ENCODE measurements around the gene BMP6.

Gene BMP6

DNA sequence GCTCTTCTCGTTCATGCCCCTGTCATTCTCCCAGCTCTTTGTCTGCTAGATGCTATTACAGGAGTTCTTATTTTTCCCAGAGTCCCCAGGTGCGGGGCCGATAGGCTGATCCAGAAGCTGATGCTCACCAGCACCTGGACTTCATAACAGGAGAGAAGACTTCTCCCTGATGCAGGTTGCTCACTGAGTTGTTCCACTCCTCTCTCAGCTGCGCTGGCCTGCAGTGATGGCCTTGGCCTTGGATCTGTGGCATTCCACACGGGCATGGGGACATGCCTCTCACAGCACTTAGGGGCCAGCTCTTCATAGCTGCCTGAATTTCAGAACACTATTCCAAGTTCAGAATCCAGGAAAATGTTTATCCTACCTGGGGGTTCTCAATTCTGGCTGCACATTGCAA lies 191.8 kb downstream of the BMP6 start:
- Histone ChIP-seq H3K27ac (no peak overlapping the region), H3K4me3 (no peak overlapping the region)
- TF ChIP-seq, protein P1, sequence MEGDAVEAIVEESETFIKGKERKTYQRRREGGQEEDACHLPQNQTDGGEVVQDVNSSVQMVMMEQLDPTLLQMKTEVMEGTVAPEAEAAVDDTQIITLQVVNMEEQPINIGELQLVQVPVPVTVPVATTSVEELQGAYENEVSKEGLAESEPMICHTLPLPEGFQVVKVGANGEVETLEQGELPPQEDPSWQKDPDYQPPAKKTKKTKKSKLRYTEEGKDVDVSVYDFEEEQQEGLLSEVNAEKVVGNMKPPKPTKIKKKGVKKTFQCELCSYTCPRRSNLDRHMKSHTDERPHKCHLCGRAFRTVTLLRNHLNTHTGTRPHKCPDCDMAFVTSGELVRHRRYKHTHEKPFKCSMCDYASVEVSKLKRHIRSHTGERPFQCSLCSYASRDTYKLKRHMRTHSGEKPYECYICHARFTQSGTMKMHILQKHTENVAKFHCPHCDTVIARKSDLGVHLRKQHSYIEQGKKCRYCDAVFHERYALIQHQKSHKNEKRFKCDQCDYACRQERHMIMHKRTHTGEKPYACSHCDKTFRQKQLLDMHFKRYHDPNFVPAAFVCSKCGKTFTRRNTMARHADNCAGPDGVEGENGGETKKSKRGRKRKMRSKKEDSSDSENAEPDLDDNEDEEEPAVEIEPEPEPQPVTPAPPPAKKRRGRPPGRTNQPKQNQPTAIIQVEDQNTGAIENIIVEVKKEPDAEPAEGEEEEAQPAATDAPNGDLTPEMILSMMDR (IDR thresholded peaks at IDR 0.05): no peak
- DNase-seq (ENCODE audit: low spot score): no peak

DNA sequence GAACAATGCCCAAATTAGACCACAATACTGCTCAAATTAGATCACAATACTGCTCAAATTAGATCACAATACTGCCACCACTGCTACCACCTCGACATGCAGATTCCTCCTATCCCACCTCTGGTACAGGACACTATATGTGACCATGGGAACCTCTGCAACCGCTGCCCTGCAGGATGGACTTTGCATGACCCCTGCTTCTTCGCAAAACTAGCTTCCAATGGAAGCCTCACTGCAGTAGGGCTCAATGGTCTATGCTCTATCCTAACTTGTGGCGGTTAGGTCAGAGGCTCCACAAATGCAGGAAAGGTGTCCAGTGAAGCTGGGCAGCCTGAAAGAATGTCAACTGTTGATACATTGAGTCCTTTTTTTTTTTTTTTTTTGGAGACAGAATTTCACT lies 192.5 kb downstream of the BMP6 start:
- TF ChIP-seq, protein P1 (IDR thresholded peaks at IDR 0.05): no peak
- no peak for DNase-seq (ENCODE audit: low spot score)
- H3K4me3 ChIP-seq: no peak overlapping the region
- no peak overlapping the region for H3K27ac ChIP-seq

DNA sequence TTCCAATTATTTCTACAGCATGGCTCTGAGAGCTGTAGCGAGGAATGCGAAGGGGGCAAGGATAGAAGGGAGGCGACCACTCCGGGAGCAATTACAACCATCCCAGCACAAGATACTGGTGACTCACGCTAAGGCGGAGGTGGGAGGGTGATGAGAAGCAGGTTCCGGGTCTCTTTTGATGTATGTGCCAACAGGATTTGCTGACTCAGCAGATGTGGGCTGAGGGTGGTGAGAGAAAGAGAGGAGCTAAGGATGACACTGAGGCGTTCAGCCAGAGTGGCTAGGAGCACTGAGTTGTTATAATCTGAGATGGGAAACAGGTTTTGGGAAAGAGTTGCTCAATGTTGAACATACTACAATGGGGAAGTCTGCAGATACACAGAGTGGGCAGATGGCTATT lies 194.0 kb downstream of the BMP6 start:
- TF ChIP-seq, protein P1 (IDR thresholded peaks at IDR 0.05): no peak
- DNase-seq (ENCODE audit: low spot score): no peak
- H3K4me3 ChIP-seq: no peak overlapping the region
- H3K27ac ChIP-seq: no peak overlapping the region

GRCh38 chr6:7920425-7920824 lies 194.5 kb downstream of the BMP6 start:
- DNase-seq (ENCODE audit: low spot score): no peak
- no peak overlapping the region for H3K27ac ChIP-seq
- H3K4me3 ChIP-seq: no peak overlapping the region
- TF ChIP-seq, protein P1 (IDR thresholded peaks at IDR 0.05): no peak

- no peak for DNase-seq (ENCODE audit: low spot score)
- H3K4me3 ChIP-seq: no peak overlapping the region
- H3K27ac ChIP-seq: no peak overlapping the region
- TF ChIP-seq, protein P1 (IDR thresholded peaks at IDR 0.05): no peak
These were observed 195.1 kb downstream of the BMP6 start for GRCh38 chr6:7921046-7921445.

DNA sequence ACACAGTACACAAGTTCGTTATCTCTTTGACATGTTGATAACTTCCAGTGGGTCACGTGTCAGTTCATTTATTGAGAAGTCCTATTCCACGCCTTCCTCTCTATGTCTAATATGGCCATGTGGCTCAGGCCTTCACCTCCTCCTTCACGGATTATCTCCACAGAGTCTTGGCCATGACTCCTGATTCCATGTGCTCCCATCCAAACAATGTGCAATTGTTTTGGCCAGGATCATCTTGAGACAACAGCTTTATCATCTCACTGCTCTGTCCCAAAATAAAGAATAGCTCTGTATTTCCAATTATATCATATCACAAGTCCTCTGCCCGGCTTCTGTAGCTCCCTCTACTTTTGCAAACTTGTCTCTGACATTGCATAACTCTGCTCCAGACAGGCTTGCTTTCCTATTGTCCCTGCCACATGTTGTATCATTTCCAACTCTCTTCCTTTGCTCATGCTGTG lies 195.8 kb downstream of the BMP6 start:
- no peak overlapping the region for H3K4me3 ChIP-seq
- H3K27ac ChIP-seq: no peak overlapping the region
- TF ChIP-seq, protein P1 (IDR thresholded peaks at IDR 0.05): no peak
- DNase-seq (ENCODE audit: low spot score): no peak

DNA sequence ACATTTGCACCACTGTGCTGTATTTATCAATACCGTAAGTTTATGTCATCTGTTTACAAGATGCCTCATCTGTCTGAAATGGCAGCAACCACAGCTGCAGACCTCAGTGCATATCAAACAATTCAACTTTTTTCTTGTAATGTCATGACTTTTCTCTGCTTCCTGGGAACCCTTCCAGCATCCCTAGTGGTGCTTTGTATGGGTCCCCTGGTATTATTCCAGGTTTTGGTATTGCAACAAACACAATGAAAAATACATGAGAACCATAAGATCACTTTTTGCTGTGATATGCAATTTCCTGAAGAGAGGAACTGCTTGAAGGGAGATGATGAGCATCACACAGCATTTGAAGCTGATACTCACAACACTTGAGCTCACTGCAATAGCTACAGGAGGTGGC lies 196.7 kb downstream of the BMP6 start:
- Histone ChIP-seq H3K27ac (no peak overlapping the region), H3K4me3 (no peak overlapping the region)
- DNase-seq (ENCODE audit: low spot score): no peak
- TF ChIP-seq, protein P1 (IDR thresholded peaks at IDR 0.05): no peak
